ENCODE results near the gene FAM120A.
"Not testable (repeated sequence)": the region's sequence is repeated elsewhere in the genome, so short reads cannot be mapped to it uniquely, and the experiment has no call there.

Gene FAM120A, protein sequence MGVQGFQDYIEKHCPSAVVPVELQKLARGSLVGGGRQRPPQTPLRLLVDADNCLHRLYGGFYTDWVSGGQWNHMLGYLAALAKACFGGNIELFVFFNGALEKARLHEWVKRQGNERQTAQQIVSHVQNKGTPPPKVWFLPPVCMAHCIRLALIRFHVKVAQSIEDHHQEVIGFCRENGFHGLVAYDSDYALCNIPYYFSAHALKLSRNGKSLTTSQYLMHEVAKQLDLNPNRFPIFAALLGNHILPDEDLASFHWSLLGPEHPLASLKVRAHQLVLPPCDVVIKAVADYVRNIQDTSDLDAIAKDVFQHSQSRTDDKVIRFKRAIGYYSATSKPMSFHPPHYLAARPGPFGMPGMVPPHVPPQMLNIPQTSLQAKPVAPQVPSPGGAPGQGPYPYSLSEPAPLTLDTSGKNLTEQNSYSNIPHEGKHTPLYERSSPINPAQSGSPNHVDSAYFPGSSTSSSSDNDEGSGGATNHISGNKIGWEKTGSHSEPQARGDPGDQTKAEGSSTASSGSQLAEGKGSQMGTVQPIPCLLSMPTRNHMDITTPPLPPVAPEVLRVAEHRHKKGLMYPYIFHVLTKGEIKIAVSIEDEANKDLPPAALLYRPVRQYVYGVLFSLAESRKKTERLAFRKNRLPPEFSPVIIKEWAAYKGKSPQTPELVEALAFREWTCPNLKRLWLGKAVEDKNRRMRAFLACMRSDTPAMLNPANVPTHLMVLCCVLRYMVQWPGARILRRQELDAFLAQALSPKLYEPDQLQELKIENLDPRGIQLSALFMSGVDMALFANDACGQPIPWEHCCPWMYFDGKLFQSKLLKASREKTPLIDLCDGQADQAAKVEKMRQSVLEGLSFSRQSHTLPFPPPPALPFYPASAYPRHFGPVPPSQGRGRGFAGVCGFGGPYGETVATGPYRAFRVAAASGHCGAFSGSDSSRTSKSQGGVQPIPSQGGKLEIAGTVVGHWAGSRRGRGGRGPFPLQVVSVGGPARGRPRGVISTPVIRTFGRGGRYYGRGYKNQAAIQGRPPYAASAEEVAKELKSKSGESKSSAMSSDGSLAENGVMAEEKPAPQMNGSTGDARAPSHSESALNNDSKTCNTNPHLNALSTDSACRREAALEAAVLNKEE

DNA sequence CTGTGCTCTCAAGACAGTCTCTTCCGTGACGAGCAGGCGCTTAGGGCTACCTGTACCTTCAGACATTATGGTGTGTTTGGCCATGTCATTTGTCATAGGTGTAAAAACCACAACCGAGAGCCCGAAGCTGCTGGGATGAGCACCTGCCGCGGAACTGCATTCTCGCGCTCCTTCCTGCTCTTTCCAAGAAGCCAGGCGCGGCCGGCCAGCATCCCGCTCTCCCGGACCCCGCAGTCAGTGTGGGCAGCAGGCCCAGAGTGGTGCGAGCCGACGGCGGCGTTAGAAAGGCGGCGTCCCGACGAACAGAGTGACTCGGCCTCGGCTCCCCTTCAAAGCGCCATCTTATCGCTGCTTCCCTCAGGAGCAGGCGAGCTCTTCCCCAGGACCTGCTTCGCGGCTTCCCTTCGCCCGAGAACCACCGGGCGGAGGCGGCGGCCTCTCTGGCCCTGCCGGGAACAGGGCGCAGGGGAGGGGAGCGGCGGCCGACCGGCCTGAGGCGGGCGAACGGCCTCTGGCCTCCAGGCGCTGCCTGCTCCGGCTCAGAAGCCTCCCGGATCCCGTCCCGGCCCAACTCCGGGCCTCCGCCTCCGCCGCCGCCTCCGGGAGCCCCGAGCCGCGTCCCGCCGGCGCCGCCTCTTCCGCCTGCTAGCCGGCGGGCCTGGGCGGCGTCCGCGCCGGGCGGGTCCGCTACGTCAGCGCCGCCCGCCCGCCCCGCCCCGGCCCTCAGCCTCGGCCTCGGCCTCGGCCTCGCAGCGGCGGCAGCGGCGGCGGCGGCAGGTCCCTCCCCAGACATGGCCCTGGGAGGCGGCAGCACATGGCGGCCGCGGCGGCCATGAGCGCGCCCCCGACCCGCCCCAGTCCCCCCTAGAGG, at the start of gene FAM120A:
Gene FAM120A (plus strand): TSS at position 741 of the 871 bp plus-strand sequence. CDS start 231 bp downstream, outside the sequence.
- in situ Hi-C loops (cut with MboI; ENCODE audit: low sequenced_read_pairs) = no loop called here

DNA sequence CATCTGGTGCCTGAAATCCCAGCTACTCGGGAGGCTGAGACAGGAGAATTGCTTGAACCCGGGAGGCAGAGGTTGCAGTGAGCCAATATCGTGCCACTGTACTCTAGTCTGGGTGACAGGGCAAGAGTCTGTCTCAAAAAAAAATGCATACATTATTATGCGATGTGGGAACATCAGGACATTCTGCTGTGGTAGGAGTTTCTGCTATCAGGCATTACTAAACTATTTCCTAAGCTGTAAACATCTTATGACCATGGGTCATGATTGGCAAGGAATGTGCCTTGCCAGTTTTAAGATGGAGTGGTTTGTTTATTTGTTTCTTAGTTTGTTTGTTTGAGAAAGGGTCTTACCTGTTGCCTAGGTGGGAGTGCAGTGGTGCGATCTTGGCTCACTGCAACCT, 45.1 kb upstream of the FAM120A start:
- in situ Hi-C loops (cut with MboI; ENCODE audit: low sequenced_read_pairs) = no loop called here

DNA sequence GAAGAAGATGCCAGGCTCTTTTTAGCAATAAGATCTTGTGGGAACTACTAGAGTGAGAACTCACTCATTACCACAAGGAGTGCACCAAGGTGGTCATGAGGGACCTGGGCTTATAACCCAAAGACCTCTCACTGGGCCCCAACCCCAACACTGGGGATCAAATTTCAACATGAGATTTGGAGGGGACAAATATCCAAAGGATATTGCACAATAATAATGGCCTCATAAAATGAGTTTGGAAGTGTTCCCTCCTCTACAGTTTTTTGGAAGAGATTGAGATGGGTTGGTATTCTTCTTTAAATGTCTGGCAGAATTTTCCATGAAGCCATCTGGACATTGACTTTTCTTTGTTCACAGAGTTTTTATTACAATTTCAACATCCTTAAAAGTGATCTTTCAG, 38.0 kb upstream of the FAM120A start:
- in situ Hi-C loops (cut with MboI; ENCODE audit: low sequenced_read_pairs) = no loop called here

DNA sequence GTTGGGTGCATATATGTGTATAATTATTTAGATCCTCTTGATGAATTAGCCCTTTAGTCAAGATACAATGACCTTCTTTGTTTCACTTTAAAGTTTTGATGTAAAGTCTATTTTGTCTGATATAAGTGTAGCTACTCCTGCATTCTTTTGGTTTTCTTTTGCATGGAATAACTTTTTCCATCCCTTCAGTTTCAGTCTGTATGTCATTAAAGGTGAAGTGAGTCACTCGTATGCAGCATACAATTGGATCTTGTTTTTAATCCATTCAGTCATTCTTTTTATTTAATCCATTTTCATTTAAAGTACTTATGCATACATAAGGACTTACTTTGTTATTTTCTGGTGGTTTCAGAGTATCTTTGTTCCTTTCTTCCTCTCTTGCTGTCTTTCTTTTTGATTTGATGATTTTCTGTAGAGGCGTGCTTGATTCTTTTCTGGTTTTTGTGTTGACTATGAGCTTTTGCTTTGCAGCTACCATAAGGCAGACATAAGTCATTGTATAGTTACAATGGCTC, 36.3 kb upstream of the FAM120A start:
- in situ Hi-C loops (cut with MboI; ENCODE audit: low sequenced_read_pairs) = no loop called here

DNA sequence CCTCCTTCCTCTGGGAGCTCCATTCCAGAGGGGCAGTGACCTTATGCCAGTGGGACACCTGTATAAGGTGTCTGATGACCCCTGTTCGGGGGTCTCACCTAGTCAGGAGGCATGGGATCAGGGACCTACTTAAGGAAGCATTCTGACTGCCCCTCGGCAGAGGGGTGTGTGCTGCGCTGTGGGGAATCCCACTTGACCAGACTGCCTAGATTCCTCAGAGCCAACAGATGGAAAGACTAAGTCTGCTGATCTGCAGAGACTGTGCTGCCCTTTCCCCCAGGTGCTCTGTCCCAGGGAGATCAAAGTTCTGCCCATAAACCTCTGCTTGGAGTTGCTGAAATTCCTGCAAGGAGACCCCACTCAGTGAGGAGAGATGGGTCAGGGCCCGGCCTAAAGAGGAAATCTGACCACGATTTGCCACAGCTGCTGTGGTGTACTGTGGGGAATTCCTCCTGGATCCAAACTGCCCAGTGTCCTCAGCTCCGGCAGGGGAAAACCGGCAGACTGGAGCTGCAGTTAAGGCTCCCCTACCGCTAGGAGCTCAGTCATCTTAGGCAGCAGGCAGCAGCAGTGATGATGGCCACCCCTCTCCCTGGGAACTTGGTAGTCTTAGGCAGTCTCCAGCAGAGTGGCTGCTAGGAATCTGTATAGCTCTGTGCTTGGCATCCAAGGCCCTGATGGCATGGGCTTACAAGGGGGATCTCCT, 34.8 kb upstream of the FAM120A start:
- in situ Hi-C loops (cut with MboI; ENCODE audit: low sequenced_read_pairs) = no loop called here

DNA sequence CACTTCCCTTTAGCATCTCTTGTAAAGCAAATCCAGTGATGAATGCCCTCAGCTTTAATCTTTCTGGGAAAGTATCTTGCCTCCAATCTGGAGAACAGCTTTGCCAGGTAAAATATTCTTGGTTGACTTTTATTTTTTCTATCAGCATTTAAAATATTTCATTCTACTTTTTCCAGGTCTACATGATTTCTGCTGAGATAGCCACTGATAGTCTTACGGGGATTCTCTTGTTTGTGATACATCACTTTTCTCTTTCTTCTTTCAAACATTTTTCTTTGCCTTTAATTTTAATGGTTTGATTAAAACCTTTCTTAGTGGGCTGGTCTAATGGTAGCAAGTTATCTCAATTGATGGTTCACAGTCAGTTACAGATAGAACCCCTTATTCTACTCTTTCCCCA, 33.9 kb upstream of the FAM120A start:
- in situ Hi-C loops (cut with MboI; ENCODE audit: low sequenced_read_pairs) = no loop called here

DNA sequence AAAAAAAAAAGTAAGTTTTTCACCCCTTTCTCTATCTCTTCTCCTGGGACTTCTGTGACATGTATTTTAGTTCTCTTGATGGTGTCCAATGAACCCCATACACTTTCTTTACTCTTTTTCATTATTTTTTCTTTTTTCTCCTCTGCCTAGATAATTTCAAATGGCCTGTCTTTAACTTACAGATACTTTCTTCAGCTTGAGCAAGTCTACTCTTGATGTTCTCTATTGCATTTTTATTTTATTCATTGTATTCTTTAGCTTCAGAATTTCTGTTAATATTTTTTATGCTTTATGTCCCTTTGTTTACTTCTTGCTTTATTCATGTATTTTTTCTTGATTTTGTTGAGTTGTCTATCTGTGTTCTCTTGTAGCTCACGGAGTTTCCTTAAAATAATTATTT, 32.5 kb upstream of the FAM120A start:
- in situ Hi-C loops (cut with MboI; ENCODE audit: low sequenced_read_pairs) = no loop called here

DNA sequence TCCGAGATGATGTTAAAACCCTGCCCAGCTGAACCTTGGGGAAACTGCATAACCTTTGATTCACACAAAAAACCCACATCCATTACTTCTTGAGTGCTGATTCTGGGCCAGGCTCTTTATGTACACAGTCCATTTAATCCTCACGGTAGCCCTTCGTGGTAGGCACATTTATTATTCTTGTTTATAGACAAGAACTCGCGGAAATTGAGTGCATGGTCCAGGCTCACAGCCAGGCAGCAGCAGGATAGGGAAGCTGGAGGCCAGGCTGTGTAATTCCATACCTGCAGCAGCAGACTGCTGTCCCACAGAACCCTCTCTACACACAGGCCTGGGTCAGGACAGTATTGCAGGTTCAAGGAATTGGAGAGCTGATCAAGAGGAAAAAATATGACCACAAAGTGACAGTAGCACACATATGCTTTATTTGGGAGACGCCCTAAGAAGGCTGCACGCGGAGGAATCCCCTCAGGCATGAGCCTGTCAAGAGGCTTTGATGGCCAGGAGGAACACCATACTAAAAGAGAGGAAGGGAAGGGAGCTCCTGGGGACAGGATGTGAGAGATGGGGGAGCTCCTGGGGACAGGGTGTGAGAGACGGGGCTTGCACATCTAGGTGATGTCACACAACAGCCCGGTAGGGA, 28.4 kb upstream of the FAM120A start:
- in situ Hi-C loops (cut with MboI; ENCODE audit: low sequenced_read_pairs) = no loop called here

DNA sequence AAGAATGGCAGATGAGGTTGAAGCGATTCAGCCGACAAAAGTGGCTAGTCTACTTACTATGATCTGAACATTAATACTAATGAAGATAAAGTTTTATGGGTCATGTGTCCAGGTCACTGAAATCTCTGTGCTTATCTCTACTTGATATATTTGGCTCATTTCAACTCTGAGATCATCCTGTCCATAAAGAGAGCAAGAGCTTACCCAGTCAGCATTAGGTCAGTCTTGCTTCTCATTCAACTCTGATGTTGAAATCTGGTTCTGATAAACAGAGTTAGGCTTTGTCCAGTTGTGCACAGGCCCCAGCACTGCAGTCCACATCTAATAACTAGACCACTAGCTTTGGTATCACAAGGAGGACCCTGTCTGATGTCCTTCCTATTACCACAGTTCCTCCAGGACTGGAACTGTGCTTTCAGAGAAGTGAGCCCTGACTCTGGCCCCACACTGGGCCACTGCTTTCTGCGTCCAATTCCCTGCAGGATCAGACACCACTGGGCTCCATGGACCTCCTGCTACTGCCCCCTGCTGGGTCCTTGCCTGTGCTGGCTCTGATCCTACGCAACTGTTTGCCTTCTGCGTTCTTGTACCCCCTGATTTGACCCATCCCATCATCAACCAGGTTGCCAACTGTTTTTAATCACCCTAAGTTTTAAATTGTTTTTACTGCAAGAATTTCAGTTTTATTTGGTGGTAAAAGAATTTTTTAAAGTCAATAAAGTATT, 23.7 kb upstream of the FAM120A start:
- in situ Hi-C loops (cut with MboI; ENCODE audit: low sequenced_read_pairs) = no loop called here

DNA sequence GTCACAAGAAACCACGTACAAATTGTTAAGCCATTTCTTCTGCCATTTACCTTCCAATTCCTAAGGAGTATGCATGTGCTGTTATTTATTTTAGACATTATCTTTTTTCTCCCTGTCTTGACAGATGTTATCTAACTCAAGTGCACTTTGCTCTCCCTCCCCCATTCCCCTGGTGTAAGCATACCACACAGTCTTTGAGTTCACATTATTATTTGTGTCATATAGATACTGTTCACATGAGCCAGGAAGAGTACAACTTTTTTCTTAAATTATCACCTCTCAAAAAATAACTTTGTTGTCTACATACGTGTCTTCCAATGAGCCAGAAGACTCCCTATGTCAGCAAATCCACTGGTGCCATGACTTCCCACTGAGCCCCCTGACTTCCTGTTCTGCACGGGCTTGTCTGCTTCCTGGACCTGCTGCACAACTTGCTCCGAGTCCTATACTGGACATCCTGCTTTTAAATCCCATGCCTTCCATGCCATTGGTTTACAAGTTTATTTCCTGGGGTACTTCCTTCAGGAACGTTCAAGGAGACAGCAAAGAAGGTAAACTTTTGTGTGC, 19.9 kb upstream of the FAM120A start:
- in situ Hi-C loops (cut with MboI; ENCODE audit: low sequenced_read_pairs) = no loop called here

DNA sequence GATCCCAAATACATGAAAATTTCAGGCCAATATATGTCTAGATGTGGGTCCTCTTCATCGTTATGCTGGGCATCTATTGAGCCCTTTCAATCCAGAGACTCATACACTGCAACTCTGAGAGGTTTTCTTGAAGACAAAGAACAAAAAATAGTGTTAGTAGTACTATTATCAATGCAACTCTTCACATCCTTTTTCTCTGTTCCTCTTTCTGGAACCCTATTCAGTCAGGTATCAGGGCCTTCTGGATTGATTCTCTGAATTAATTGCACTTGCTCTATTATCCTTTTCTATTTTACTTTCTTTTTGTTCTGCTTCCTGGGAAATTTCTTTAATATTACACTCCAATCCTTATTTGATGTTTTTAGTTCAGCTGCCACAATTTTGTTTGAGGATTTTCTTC, 18.5 kb upstream of the FAM120A start:
- in situ Hi-C loops (cut with MboI; ENCODE audit: low sequenced_read_pairs) = no loop called here

DNA sequence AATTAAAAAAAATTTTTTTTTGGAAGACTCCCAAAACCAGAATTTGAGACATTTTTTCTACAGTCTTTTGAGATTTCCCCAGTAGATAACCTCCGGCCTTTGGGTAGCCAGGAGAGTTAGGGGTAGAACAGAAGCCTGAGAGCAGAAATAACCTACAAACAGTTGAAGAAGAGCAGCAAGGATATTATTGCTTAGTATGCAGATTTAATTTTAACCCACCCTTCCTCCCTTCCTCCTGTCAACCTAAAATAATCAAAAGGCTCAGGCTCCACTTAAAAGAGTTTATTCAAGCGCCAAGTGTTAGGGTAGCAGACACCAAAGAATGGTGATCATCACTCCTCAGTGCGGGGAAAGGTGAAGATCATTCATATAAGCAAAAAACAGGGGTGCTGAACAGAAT, 17.4 kb upstream of the FAM120A start:
- in situ Hi-C loops (cut with MboI; ENCODE audit: low sequenced_read_pairs) = no loop called here

DNA sequence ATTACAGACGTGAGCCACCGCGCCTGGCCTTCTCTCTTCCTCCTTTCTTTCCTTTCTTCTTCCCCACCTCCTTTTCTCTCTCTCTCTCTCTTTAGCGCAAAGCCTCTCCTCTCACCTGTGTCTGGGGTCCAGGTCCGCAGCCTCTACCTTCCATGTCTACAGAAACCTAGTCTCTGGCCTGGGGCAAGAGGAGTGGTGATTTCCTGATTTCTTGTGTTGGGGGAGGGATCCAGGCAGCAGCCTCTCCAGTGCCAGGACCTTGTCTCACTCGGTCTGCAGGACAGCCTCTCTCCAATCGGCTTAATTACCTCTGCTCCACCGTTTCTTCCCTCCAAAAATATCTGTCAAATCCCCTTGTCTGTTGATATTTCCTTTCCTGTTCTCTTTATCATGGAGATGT, 16.1 kb upstream of the FAM120A start:
- in situ Hi-C loops (cut with MboI; ENCODE audit: low sequenced_read_pairs) = no loop called here

DNA sequence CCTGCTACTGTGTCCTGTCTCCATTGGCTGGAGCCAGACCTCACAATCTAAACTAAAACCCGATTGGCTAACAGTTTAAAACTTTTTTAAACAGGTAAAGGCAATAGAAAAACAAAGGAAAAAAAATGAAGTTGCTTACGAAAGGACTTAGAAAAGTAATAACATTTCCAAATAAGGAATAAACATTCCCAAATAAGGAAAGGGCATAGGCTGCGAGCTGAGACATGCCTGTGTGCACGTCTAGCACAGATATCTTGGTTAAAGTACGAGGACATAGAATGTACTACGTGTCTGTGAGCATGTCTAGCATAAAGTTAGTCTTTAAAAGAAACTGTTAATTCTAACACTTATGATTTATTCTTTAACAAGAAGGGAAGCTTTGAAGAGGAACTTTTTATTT, 15.3 kb upstream of the FAM120A start:
- in situ Hi-C loops (cut with MboI; ENCODE audit: low sequenced_read_pairs) = no loop called here

DNA sequence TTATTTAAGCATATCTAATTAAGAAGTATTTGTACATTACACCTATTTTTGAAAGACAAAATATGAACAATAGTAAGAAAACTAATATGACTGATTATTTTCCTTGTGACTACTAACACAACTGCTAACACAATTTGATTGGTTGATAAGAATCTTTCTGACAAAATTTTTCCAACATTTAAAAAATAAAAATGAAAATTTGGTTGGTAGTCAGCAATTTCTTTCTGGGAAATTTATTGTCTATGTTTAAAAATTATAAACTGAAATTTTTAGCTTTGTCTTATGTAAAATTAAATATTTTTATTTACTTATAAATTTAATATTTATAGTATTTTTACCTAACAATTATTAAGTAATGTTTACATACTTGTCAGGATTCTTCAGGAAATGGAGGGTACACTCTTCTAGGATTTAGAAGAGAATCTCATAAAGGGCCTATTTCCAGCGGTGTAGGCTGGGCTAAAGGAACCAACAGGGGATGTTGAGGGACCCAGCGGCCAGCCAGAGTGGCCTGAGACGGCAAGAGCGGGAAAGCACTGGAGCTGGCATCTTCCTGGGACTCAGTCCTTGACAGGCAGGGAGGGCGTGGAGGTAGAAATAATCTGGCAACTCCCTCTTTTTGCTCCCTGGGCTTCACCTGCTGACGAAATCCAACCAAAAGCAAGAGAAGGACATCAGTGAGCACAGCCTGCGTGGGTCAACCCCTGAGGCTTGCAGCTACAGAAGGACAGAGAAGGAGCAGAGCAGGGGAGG, 14.7 kb upstream of the FAM120A start:
- in situ Hi-C loops (cut with MboI; ENCODE audit: low sequenced_read_pairs) = no loop called here

DNA sequence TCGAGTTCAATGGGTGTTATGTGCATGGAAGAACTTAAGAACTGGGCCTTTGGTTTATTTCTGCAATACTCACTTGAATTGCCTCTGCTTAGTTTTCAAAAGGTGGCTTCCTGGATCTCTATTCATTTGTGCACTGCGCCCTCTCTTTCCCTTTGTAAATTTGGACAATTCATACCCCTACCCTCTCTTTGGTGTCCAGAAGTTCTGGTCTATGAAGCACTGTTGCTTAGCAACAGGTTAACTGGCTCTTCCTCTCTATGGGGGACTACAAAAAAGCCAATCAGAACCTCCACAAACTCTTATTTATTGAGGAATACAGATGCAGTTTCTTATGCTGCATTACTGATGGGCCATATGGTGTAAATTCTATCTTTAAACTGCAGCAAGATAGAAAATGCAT, 13.5 kb upstream of the FAM120A start:
- in situ Hi-C loops (cut with MboI; ENCODE audit: low sequenced_read_pairs) = no loop called here

DNA sequence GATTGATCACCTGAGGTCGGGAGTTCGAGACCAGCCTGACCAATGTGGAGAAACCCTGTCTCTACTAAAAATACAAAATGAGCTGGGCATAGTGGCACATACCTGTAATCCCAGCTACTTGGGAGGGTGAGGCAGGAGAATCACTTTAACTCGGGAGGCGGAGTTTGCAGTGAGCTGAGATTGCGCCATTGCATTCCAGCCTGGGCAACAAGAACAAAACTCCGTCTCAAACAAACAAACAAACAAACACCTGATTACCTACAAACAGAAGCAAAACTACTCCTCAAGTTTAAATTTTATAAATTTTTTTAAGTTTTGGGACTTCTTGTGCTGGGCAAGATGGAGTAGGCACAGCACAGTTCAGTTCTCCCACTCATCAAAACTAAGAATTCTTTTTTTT, 12.2 kb upstream of the FAM120A start:
- in situ Hi-C loops (cut with MboI; ENCODE audit: low sequenced_read_pairs) = not testable (repeated sequence)

All from HL-60/S4 treated with phorbol 12-myristate 13-acetate at 8.2 ng/mL for 4 days and 3 days (cell line).